Measurements from ENCODE around the gene RAD51B.

RAD51B gene

GRCh38 chr14:67837011-67837624 lies 17.5 kb downstream of the RAD51B start:
- FAIRE-seq = peak; percentile 94

- FAIRE-seq = no peak
Measured at GRCh38 chr14:67846029-67846610, 26.5 kb downstream of the RAD51B start.

- no peak for FAIRE-seq
Measured at GRCh38 chr14:67850066-67850830, 30.7 kb downstream of the RAD51B start.

DNA sequence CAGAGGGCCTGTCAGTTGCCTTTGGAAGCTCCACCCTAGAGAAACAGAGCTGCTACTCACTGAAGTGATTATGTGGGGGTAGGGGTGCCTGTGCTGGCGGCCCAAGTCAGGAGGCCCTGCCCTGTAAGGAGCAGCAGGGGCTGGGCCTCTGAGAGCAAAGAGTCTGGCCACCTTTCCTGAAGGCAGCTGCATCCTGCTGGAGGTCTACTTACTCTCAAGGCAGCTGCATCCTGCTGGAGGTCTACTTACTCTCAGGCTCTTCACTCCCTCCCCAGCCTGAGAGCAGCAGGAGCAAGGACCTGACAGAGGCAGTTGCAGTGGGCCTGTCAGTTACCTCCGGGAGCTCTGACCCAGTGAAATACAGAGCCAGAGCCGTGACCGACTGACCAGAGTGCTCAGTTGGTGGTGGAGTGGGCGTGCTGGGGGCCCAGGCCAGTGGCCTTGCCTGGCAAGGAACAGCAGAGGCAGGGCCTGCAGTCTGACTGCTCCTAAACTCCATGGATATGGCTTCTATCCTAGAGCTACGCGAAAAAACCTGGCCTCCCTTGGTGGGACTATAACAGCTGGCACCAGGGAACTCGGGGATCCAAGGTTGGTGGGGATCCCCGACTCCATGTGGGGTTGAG lies 32.3 kb downstream of the RAD51B start:
- FAIRE-seq = no peak

- no peak for FAIRE-seq
Measured at GRCh38 chr14:67852926-67853604, 33.5 kb downstream of the RAD51B start.

- no peak for FAIRE-seq
Measured at GRCh38 chr14:67853715-67854114, 34.1 kb downstream of the RAD51B start.

GRCh38 chr14:67856827-67857226 lies 37.2 kb downstream of the RAD51B start:
- FAIRE-seq = no peak

DNA sequence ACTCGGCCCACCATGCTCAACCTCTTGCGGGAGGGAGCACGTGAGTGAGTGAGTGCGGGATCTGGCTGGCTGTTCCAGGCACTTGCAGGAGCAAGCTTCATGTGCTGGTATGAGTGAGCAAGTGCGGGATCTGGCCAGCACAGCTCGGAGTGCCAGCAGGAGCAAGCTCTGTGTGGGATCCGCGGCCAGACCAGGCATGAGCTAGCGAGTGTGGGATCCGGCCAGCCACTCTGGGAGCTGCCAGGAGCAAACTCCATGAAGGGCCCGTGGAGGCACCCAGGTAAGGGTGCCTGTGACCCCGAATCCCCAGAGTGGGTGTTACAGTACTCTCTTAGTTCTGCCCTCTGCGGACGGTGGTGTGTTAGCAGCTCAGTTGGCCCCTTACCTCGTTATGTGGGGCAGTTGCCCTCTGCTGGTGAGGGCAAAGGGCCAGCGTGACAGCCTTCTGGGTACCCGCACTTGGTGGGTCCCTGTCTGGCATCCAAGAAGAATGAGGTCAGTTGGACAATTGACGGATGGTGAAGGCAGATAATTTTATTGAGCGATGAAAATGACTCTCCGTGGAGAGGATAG lies 38.3 kb downstream of the RAD51B start:
- no peak for FAIRE-seq

DNA sequence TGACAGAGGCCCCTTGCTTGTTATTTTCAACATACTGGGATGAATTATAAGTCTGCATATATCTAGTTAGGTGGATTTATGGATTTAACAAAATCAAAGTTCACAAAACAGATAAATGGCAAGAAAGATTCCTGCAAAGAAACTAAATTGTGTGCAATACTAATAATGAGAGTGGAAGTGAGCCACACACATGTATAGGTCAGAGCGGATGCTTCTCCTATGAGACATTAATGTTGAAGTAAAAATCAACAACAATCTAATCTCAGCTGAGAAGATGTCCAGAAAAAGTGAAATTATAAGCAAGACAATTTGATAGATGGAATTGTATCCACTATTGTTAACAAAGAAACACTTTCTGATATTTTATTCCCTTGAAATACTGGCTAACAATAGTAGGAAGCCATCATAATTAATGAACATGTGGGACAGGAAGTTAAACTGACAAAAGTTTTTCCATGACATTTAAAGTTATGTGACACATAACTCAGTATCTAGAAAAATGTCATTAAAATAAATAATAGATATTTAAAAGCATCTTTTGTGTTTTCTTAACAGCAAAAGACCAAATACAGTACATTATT lies 39.7 kb downstream of the RAD51B start:
- FAIRE-seq = no peak

DNA sequence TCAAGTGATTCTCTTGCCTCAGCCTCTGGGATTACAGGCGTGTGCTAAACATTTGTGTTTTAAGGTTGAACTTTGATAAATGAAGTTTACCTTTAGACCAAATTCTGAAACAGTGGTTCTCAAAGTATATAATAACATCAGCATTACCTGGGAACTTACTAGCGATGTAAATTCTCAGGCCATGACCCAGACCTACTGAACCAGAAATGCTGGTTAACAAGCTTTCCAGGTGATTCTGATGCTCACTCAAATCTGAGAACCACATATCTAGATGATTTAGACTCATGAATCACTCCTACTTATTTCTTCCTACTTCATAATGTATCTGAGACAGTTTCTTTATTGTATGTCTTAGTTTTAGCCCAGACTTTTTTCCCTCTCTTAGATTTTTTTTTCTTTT lies 43.6 kb downstream of the RAD51B start:
- FAIRE-seq = no peak

DNA sequence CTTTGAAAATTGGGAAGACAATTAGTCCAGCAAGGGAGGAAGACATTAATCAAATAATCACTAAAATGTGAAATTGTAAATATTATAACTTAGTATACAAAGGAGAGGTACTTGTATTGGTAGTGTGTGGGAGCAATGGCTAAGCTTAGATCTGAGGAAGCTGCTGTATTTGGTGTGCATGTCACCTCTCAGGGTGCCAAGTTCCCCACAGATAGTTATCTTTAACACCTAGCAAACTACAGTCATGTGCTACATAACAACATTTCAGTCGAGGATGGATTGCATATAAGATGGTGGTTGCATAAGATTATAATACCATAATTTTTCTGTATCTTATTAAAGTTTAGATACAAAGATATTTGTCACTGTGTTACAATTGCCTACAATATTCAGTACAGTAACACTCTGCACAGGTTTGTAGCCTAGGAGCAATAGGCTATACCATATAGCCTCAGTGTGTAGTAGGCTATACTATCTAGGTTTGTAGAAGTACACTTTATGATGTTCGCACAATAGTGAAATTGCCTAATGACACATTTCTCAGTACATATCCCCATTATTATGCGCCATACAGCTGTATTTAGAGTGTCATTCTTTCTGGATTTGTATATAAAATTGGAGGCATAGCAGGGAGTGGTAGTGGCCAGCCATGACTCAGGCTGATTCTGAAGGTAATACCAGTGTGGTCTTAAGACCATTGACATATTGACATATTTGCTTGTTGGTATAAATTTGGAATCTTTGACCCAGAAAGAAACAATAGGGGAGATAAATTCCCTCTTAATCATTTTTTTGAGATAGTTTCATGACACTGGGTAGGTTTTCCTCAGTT lies 55.8 kb downstream of the RAD51B start:
- no peak for FAIRE-seq

DNA sequence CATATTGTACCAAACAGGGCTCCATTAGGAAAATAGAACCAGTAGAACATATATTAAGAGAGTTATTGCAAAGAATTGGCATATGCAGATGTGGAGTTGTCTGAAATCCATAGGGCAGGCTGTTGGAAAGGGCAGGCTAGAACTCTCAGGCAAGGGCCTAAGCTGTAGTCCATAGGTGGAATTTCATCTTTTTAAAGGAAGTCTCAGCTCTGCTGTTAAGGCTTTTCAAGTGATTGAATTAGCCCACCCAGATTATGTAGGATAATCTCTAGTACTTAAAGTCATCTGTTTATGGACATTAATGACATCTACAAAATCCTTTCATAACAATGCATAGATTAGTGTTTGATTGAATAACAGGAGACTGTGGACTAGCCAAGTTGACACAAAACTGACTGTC lies 59.4 kb downstream of the RAD51B start:
- FAIRE-seq = no peak

GRCh38 chr14:67881225-67881624 lies 61.6 kb downstream of the RAD51B start:
- FAIRE-seq = no peak

GRCh38 chr14:67882986-67883555 lies 63.5 kb downstream of the RAD51B start:
- no peak for FAIRE-seq

- peak; percentile 24 for FAIRE-seq
Measured at GRCh38 chr14:67883717-67884116, 64.1 kb downstream of the RAD51B start.

DNA sequence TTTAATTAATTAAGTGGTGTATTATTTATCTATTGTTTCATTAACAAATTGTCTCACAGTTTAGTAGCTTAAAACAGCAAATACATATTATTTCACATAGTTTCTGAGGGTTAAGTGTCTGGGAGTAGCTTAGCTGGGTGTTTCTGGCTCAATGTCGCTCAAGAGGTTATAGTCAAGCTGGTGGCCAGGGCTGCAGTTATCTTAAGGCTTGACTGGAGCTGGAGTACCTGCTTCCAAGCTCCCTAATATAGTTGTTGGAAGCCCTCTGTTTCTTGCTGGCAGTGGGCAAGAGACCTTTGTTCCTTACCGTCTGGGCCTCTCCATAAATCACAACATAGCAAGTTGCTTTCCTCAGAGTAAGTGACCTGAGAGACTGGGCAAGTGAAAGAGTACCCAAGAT lies 66.6 kb downstream of the RAD51B start:
- no peak for FAIRE-seq

GRCh38 chr14:67887478-67887877 lies 67.9 kb downstream of the RAD51B start:
- FAIRE-seq = no peak

- no peak for FAIRE-seq
Measured at GRCh38 chr14:67889455-67889854, 69.9 kb downstream of the RAD51B start.

DNA sequence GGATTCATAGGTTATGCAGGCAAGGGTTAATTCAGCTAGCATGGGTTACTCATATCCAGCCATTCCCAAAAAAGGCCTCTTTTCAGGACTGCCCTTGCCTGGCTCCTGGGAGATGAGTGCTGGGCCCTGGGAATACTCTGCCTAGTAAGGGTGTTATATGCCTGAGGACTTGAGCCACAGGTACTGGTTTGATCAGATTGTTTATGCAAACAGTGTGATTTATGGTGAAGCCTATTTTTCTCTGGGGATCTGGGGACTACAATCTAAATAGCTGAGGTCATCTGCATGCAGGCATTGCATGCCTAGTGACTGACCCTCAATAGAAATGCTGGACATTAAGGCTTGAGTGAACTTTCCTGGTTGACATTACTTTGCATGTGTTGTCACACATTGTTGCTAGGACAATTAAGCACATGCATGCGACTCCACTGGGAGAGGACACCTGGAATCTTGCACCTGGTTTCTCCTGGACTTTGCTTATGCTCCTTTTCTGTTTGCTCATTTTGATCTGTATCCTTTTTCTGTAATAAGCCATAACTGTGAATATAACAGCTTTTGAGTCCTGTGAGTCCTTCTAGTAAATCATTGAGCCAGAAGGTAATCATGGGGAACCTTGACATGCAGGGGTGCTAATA lies 73.0 kb downstream of the RAD51B start:
- no peak for FAIRE-seq

DNA sequence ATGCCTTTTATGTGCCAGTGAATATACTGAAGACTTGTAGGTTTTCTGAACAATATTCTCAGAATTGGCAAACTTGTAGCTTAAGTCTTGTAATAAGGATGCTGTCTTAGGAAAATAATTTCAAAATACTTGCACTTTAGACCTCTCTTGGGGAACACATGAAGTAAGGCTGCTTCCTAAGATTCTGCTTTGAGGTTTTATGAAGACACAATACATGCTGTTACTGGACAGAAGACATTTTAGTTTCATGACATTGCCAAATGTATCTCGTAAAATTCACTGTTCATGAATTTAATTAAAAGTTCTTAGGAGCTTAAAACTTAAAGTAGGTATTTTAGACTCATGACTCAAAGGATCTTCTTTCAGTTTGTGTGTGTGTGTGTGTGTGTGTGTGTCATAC lies 80.7 kb downstream of the RAD51B start:
- no peak for FAIRE-seq
